HG02759 (cell line): ENCODE results near the gene MYO5B.

Experiments used
- ATAC-seq: cut with Tn5 transposase; IDR thresholded peaks from one replicate; pipeline ENCODE4 v1.9.1; 2021; ENCODE audit warnings: mild to moderate bottlenecking, moderate library complexity; ENCODE audit not compliant: unreplicated experiment

The MYO5B gene

GRCh38 chr18:49931760-49932159 lies 263.2 kb downstream of the MYO5B start:
- ATAC-seq, result no peak

- no peak for ATAC-seq
These were observed 263.8 kb downstream of the MYO5B start for GRCh38 chr18:49931179-49931578.

GRCh38 chr18:49926106-49926745 lies 268.7 kb downstream of the MYO5B start:
- no peak for ATAC-seq

GRCh38 chr18:49924293-49924983 lies 270.5 kb downstream of the MYO5B start:
- no peak for ATAC-seq

- no peak for ATAC-seq
These were observed 272.7 kb downstream of the MYO5B start for GRCh38 chr18:49922228-49922627.

GRCh38 chr18:49921318-49921985 lies 273.5 kb downstream of the MYO5B start:
- no peak for ATAC-seq

- no peak for ATAC-seq
These were observed 274.2 kb downstream of the MYO5B start for GRCh38 chr18:49920731-49921130.

- ATAC-seq, result no peak
These were observed 277.2 kb downstream of the MYO5B start for GRCh38 chr18:49917742-49918141.

GRCh38 chr18:49915352-49915751 lies 279.6 kb downstream of the MYO5B start:
- no peak for ATAC-seq

GRCh38 chr18:49913221-49913620 lies 281.7 kb downstream of the MYO5B start:
- ATAC-seq, result no peak

GRCh38 chr18:49911427-49911826 lies 283.5 kb downstream of the MYO5B start:
- ATAC-seq, result no peak

- no peak for ATAC-seq
These were observed 284.0 kb downstream of the MYO5B start for GRCh38 chr18:49910986-49911385.

- no peak for ATAC-seq
These were observed 284.9 kb downstream of the MYO5B start for GRCh38 chr18:49910019-49910418.

GRCh38 chr18:49907346-49907929 lies 287.5 kb downstream of the MYO5B start:
- no peak for ATAC-seq

GRCh38 chr18:49905771-49906170 lies 289.2 kb downstream of the MYO5B start:
- no peak for ATAC-seq

GRCh38 chr18:49904871-49905555 lies 289.9 kb downstream of the MYO5B start:
- ATAC-seq, result no peak

- no peak for ATAC-seq
These were observed 293.0 kb downstream of the MYO5B start for GRCh38 chr18:49901862-49902340.

GRCh38 chr18:49899657-49900330 lies 295.2 kb downstream of the MYO5B start:
- ATAC-seq, result no peak

GRCh38 chr18:49898421-49898820 lies 296.5 kb downstream of the MYO5B start:
- no peak for ATAC-seq

- ATAC-seq, result no peak
These were observed 300.3 kb downstream of the MYO5B start for GRCh38 chr18:49894517-49895226.
